PC-3 (cell line): ENCODE results near the gene PRDM15.

Experiments used
- CTCF ChIP-seq: fragments of 300-600 bp; sonication (generic); conservative IDR thresholded peaks from 2 replicates; pipeline ENCODE4 v1.5.1; 2017; ENCODE audit warnings: antibody characterized with exemption, low read depth, mild to moderate bottlenecking, low read length
- EZH2phosphoT487 ChIP-seq: fragments of 300-600 bp; sonication (generic); IDR thresholded peaks from 2 replicates; pipeline ENCODE4 v1.6.1; 2018; ENCODE audit warnings: mild to moderate bottlenecking, antibody characterized with exemption, low read length, borderline replicate concordance

GRCh38 chr21:41774467-41775148, 104.5 kb downstream of the PRDM15 start:
- no peak for TF ChIP-seq CTCF
- TF ChIP-seq EZH2phosphoT487, result no peak
